Caco-2 (cell line): Measurements from ENCODE around the gene RPL7A. TPM values are rescaled to one million over a fixed set of nuclear protein-coding genes. Genes with fewer than 3 reads are reported as not detected.

Experiments
- BruUV-seq: library from RNA; stranded (reverse); fragments of 400-500 nt; replicated peaks from 2 replicates; lab custom pipeline; 2021; lab: Mats Ljungman, UMichigan
- CTCF ChIA-PET: fragments of 300-600 bp; sonication (Branson Sonifier 250); formaldehyde crosslinking; loops from one replicate; lab custom pipeline; 2022; ENCODE audit warnings: antibody characterized with exemption; lab: Charles Lee
- POLR2A ChIA-PET: fragments of 300-600 bp; sonication (Branson Sonifier 250); formaldehyde crosslinking; loops from one replicate; lab custom pipeline; 2022; ENCODE audit warnings: antibody characterized with exemption; lab: Charles Lee
- DNase-seq, 2 experiments: peaks; one replicate each; pipeline versions ENCODE4 v3.0.0 to v3.0.0-alpha.2; 2020 to 2022
- H3K27me3 ChIP-seq: replicated peaks from 2 replicates; pipeline ENCODE4 v1.6.0; 2011; ENCODE audit warnings: low read length; ENCODE audit not compliant: control insufficient read depth, insufficient read depth
- H3K36me3 ChIP-seq: 2 replicates; pipeline ENCODE4 v1.5.1; 2011; ENCODE audit warnings: low read length; ENCODE audit not compliant: control insufficient read depth, insufficient read depth
- H3K4me1 ChIP-seq: fragments of 250-450 bp; sonication (Bioruptor Pico); 2 replicates; pipeline ENCODE4 v1.5.1; 2020; ENCODE audit warnings: mild to moderate bottlenecking
- H3K4me3 ChIP-seq: 2 replicates; pipeline ENCODE4 v1.5.1; 2011; ENCODE audit warnings: low read depth, mild to moderate bottlenecking, control low read depth, low read length
- H3K9me3 ChIP-seq: fragments of 250-450 bp; sonication (Bioruptor Pico); 2 replicates; pipeline ENCODE4 v1.5.1; 2020; ENCODE audit warnings: mild to moderate bottlenecking, moderate library complexity
- H3K27ac Mint-ChIP-seq: one replicate; pipeline ENCODE4 v1.8.0; 2022; ENCODE audit warnings: mixed read lengths; ENCODE audit not compliant: unreplicated experiment
- H3K27me3 Mint-ChIP-seq: one replicate; pipeline ENCODE4 v1.8.0; 2022; ENCODE audit warnings: mixed read lengths; ENCODE audit not compliant: insufficient read depth, unreplicated experiment
- H3K36me3 Mint-ChIP-seq: one replicate; pipeline ENCODE4 v1.8.0; 2022; ENCODE audit warnings: mild to moderate bottlenecking, mixed read lengths; ENCODE audit not compliant: insufficient read depth, unreplicated experiment
- H3K4me1 Mint-ChIP-seq: one replicate; pipeline ENCODE4 v1.8.0; 2022; ENCODE audit warnings: low read depth, mixed read lengths; ENCODE audit not compliant: unreplicated experiment
- H3K4me3 Mint-ChIP-seq: one replicate; pipeline ENCODE4 v1.8.0; 2022; ENCODE audit warnings: mild to moderate bottlenecking, moderate library complexity, mixed read lengths; ENCODE audit not compliant: unreplicated experiment
- H3K9me3 Mint-ChIP-seq: one replicate; pipeline ENCODE4 v1.8.0; 2022; ENCODE audit warnings: mixed read lengths; ENCODE audit not compliant: unreplicated experiment
- CTCF ChIP-seq, 2 experiments: fragments of 200-600 bp in 1 of 2; IDR thresholded peaks; 1 replicate in 1 of 2; 2 replicates in 1 of 2; pipeline versions ENCODE4 v1.5.1 to v1.8.0; 2011 to 2022; ENCODE audit warnings: antibody characterized with exemption in 1 of 2, control low read depth in 1 of 2, inconsistent platforms in 1 of 2, low read depth in 1 of 2, low read length in 1 of 2, mild to moderate bottlenecking in 1 of 2, moderate library complexity in 1 of 2; ENCODE audit not compliant: insufficient read depth in 1 of 2, severe bottlenecking in 1 of 2, unreplicated experiment in 1 of 2
- intact Hi-C: fragments of 100-400 bp; cut with micrococcal nuclease; formaldehyde crosslinking; loops from one replicate; pipeline ENCODE4 v1.10.0; 2022; ENCODE audit not compliant: unreplicated experiment
- total RNA-seq: library from RNA; stranded (reverse); gene quantifications from 2 replicates; pipeline ENCODE4 v1.2.3, GENCODE V29; 2022

RPL7A gene
- total RNA-seq, 1 experiment from 2014 or later, result 1,995 TPM

GRCh38 chr9:133360400-133361393, 12.7 kb downstream of the RPL7A start:
- Histone ChIP-seq H3K4me1 (peaks cover 8% of the 10 kb centered on the region), H3K27me3 (no peaks in the 10 kb centered on the region), H3K36me3 (peaks cover 4% of the 10 kb centered on the region), H3K9me3 (no peaks in the 10 kb centered on the region), H3K4me3 (no peak overlapping the region)
- Mint-ChIP-seq H3K27me3 (no peaks in the 10 kb centered on the region), H3K4me3 (no peak overlapping the region), H3K36me3 (peaks cover 97% of the 10 kb centered on the region), H3K4me1 (peaks cover 20% of the 10 kb centered on the region), H3K9me3 (no peaks in the 10 kb centered on the region), H3K27ac (peak overlapping the region; percentile 38)
- DNase-seq, result no peak
- ChIA-PET CTCF (interaction anchor here (0.5 to 0.6 kb wide), 2 partner anchors 29 to 118 kb away, joined by 4 read pairs; partner anchors contain the start of gene SLC2A6), POLR2A (interaction anchor here (0.5 to 1.1 kb wide), 2 partner anchors 23 to 99 kb away, joined by 3 read pairs; partner anchors contain the start of gene CACFD1)
- no peak for TF ChIP-seq CTCF (IDR thresholded peaks at IDR 0.05; ENCODE audit: insufficient read depth in 1 of 2, low read depth in 1 of 2, low read length in 1 of 2, severe bottlenecking in 1 of 2, unreplicated experiment in 1 of 2)
- BruUV-seq, result no TSS peak
- intact Hi-C loops, result no loop called here

GRCh38 chr9:133361507-133362092, 13.6 kb downstream of the RPL7A start:
- no peak for TF ChIP-seq CTCF (IDR thresholded peaks at IDR 0.05; ENCODE audit: insufficient read depth in 1 of 2, low read depth in 1 of 2, low read length in 1 of 2, severe bottlenecking in 1 of 2, unreplicated experiment in 1 of 2)
- Mint-ChIP-seq H3K9me3 (no peaks in the 10 kb centered on the region), H3K27me3 (no peaks in the 10 kb centered on the region), H3K4me1 (peaks cover 20% of the 10 kb centered on the region), H3K27ac (peak overlapping the region; percentile 38), H3K36me3 (peaks cover 96% of the 10 kb centered on the region), H3K4me3 (peak overlapping the region; percentile 42)
- no peaks in the 10 kb centered on the region for H3K27me3 ChIP-seq
- no peaks in the 10 kb centered on the region for H3K9me3 ChIP-seq
- ChIA-PET CTCF (no interaction called here), POLR2A (no interaction called here)
- no peak overlapping the region for H3K4me3 ChIP-seq
- no TSS peak for BruUV-seq
- no peak for DNase-seq
- H3K4me1 ChIP-seq, result peaks cover 8% of the 10 kb centered on the region
- intact Hi-C loops, result no loop called here
- H3K36me3 ChIP-seq, result peaks cover 6% of the 10 kb centered on the region

- Histone ChIP-seq H3K36me3 (peaks cover 7% of the 10 kb centered on the region), H3K27me3 (no peaks in the 10 kb centered on the region), H3K4me3 (no peak overlapping the region), H3K4me1 (peaks cover 3% of the 10 kb centered on the region; the same call in 1 of the 2 replicates), H3K9me3 (no peaks in the 10 kb centered on the region)
- Mint-ChIP-seq H3K27me3 (no peaks in the 10 kb centered on the region), H3K4me3 (no peak overlapping the region), H3K9me3 (no peaks in the 10 kb centered on the region), H3K27ac (no peak overlapping the region), H3K4me1 (peaks cover 20% of the 10 kb centered on the region), H3K36me3 (peaks cover 89% of the 10 kb centered on the region)
- TSS peak; percentile 46 for BruUV-seq
- no peak for TF ChIP-seq CTCF (IDR thresholded peaks at IDR 0.05; ENCODE audit: insufficient read depth in 1 of 2, low read depth in 1 of 2, low read length in 1 of 2, severe bottlenecking in 1 of 2, unreplicated experiment in 1 of 2)
- ChIA-PET POLR2A (interaction anchor here (1.7 kb wide), 1 partner anchor 14 kb away, joined by 5 read pairs; the partner anchor contains the start of gene STKLD1), CTCF (no interaction called here)
- intact Hi-C loops, result no loop called here
- no peak for DNase-seq
Observed at GRCh38 chr9:133362359-133363044, 14.5 kb downstream of the RPL7A start.
